CD4-positive, alpha-beta T cell (primary cell): ENCODE data around the gene CFAP47. TPM values are rescaled to one million over a fixed set of nuclear protein-coding genes. Genes with fewer than 3 reads are reported as not detected.

Experiments used
- ATAC-seq: fragments of 200-7000 bp; cut with Tn5 transposase; one replicate; pipeline ENCODE4 v1.10.0; 2022; ENCODE audit warnings: mild to moderate bottlenecking; ENCODE audit not compliant: poor library complexity
- CTCF ChIA-PET: fragments of 350-600 bp; sonication (Branson Sonifier 250); formaldehyde crosslinking; loops from one replicate; lab custom pipeline; 2021; ENCODE audit warnings: antibody characterized with exemption, inconsistent platforms; lab: Charles Lee
- POLR2A ChIA-PET: fragments of 350-600 bp; sonication (Branson Sonifier 250); formaldehyde crosslinking; loops from one replicate; lab custom pipeline; 2021; ENCODE audit warnings: antibody characterized with exemption, inconsistent platforms; lab: Charles Lee
- DNase-seq, 14 experiments: peaks; one replicate each; pipeline ENCODE4 v3.0.0-alpha.2; 2013 to 2020; ENCODE audit warnings: mixed read lengths in 2 of 14
- H3K27ac ChIP-seq, 2 donors: one replicate each; pipeline versions ENCODE4 v1.5.1 to v1.7.0; 2013; ENCODE audit warnings: low read length in 2 of 2, low read depth in 1 of 2, mild to moderate bottlenecking in 1 of 2
- H3K27me3 ChIP-seq, 2 experiments: 1 replicate in 1 of 2; 2 replicates in 1 of 2; pipeline versions ENCODE4 v1.6.1 to v1.7.0; 2013; ENCODE audit warnings: low read length in 2 of 2, control low read depth in 1 of 2, mild to moderate bottlenecking in 1 of 2, moderate library complexity in 1 of 2; ENCODE audit not compliant: insufficient read depth in 2 of 2, control insufficient read depth in 1 of 2
- H3K36me3 ChIP-seq: one replicate; pipeline ENCODE4 v1.6.1; 2013; ENCODE audit warnings: low read length, control low read depth; ENCODE audit not compliant: insufficient read depth
- H3K4me1 ChIP-seq: one replicate; pipeline ENCODE4 v1.6.1; 2013; ENCODE audit warnings: low read length, control low read depth; ENCODE audit not compliant: insufficient read depth
- H3K4me3 ChIP-seq: one replicate; pipeline ENCODE4 v1.5.1; 2013; ENCODE audit warnings: mild to moderate bottlenecking, low read length, moderate library complexity
- H3K9me3 ChIP-seq, 2 experiments: 1 replicate in 1 of 2; 2 replicates in 1 of 2; pipeline versions ENCODE4 v1.6.1 to v1.7.0; 2013; ENCODE audit warnings: low read length in 2 of 2, mild to moderate bottlenecking in 2 of 2, control low read depth in 1 of 2, moderate library complexity in 1 of 2; ENCODE audit not compliant: control insufficient read depth in 1 of 2, insufficient read depth in 1 of 2
- H3K27ac Mint-ChIP-seq: one replicate; pipeline ENCODE4 v1.8.0; 2020; ENCODE audit warnings: mixed read lengths
- H3K27me3 Mint-ChIP-seq: one replicate; pipeline ENCODE4 v1.8.0; 2021; ENCODE audit warnings: mixed read lengths
- H3K36me3 Mint-ChIP-seq: one replicate; pipeline ENCODE4 v1.8.0; 2021; ENCODE audit warnings: low read depth, mixed read lengths
- H3K4me1 Mint-ChIP-seq: one replicate; pipeline ENCODE4 v1.8.0; 2021; ENCODE audit warnings: low read depth, mixed read lengths
- H3K4me3 Mint-ChIP-seq: one replicate; pipeline ENCODE4 v1.8.0; 2020; ENCODE audit warnings: mild to moderate bottlenecking, mixed read lengths
- H3K9me3 Mint-ChIP-seq: one replicate; pipeline ENCODE4 v1.8.0; 2020; ENCODE audit warnings: mixed read lengths
- CTCF ChIP-seq: fragments of 200-600 bp; IDR thresholded peaks from one replicate; pipeline ENCODE4 v1.8.0; 2022; ENCODE audit warnings: antibody characterized with exemption, mild to moderate bottlenecking
- intact Hi-C, 2 experiments: fragments of 100-400 bp; cut with DNase I in 1 of 2; cut with micrococcal nuclease in 1 of 2; formaldehyde crosslinking; loops; one replicate each; pipeline versions ENCODE4 v1.15.1 to v1.9.0; 2023 to 2025; cut with DNase I, micrococcal nuclease
- total RNA-seq, 174 experiments: library from RNA in 2 of 174; stranded (reverse) in 2 of 174; gene quantifications; one replicate each; pipeline ENCODE4 v1.2.3 and lab custom pipeline; 2021 to 2026

Gene CFAP47
- total RNA-seq, 2 experiments from 2014 or later: not detected

GRCh38 chrX:36348509-36348908 lies 429.0 kb downstream of the CFAP47 start:
- ATAC-seq: no peak
- no peaks in the 10 kb centered on the region for H3K27me3 ChIP-seq
- ChIA-PET CTCF (no interaction called here), POLR2A (no interaction called here)
- no peaks in the 10 kb centered on the region for H3K27me3 Mint-ChIP-seq
- H3K27ac Mint-ChIP-seq: no peak overlapping the region
- intact Hi-C loops: no loop called here
- H3K27ac ChIP-seq: no peak overlapping the region
- no peaks in the 10 kb centered on the region for H3K4me1 Mint-ChIP-seq
- no peaks in the 10 kb centered on the region for H3K9me3 Mint-ChIP-seq
- H3K9me3 ChIP-seq: no peaks in the 10 kb centered on the region
- no peak overlapping the region for H3K4me3 Mint-ChIP-seq
- TF ChIP-seq CTCF: no peak
- DNase-seq: no peak
- H3K4me3 ChIP-seq: no peak overlapping the region
- H3K4me1 ChIP-seq: no peaks in the 10 kb centered on the region
- no peaks in the 10 kb centered on the region for H3K36me3 ChIP-seq
- no peaks in the 10 kb centered on the region for H3K36me3 Mint-ChIP-seq

GRCh38 chrX:36357855-36358254 lies 438.3 kb downstream of the CFAP47 start:
- DNase-seq: no peak
- H3K36me3 ChIP-seq: no peaks in the 10 kb centered on the region
- no peak overlapping the region for H3K4me3 Mint-ChIP-seq

GRCh38 chrX:36364262-36364661 lies 444.7 kb downstream of the CFAP47 start:
- no peaks in the 10 kb centered on the region for H3K4me1 ChIP-seq
- ATAC-seq (no peak), DNase-seq (no peak)
- H3K27me3 ChIP-seq: no peaks in the 10 kb centered on the region
- no peak overlapping the region for H3K4me3 ChIP-seq
- POLR2A ChIA-PET: no interaction called here
- no peaks in the 10 kb centered on the region for H3K36me3 ChIP-seq
- no peaks in the 10 kb centered on the region for H3K4me1 Mint-ChIP-seq
- CTCF ChIA-PET: no interaction called here
- no peak overlapping the region for H3K27ac ChIP-seq
- H3K27ac Mint-ChIP-seq: no peak overlapping the region
- no peak overlapping the region for H3K4me3 Mint-ChIP-seq
- peaks cover 4 to 5% of the 10 kb centered on the region in 2 experiments for H3K9me3 ChIP-seq
- no peak for TF ChIP-seq CTCF
- no peaks in the 10 kb centered on the region for H3K36me3 Mint-ChIP-seq
- H3K9me3 Mint-ChIP-seq: no peaks in the 10 kb centered on the region
- intact Hi-C loops: no loop called here
- no peaks in the 10 kb centered on the region for H3K27me3 Mint-ChIP-seq

More at GRCh38 chrX:36357855-36358254, 438.3 kb downstream of the CFAP47 start:
- intact Hi-C loops: no loop called here
- H3K4me3 ChIP-seq: no peak overlapping the region
- no peaks in the 10 kb centered on the region for H3K27me3 ChIP-seq
- H3K27ac Mint-ChIP-seq: no peak overlapping the region
- TF ChIP-seq CTCF: no peak
- H3K4me1 ChIP-seq: no peaks in the 10 kb centered on the region
- POLR2A ChIA-PET: no interaction called here
- H3K9me3 ChIP-seq: peaks cover 4 to 5% of the 10 kb centered on the region in 2 experiments
- H3K4me1 Mint-ChIP-seq: no peaks in the 10 kb centered on the region
- no peak for ATAC-seq
- CTCF ChIA-PET: no interaction called here
- peaks cover 2% of the 10 kb centered on the region for H3K9me3 Mint-ChIP-seq
- no peak overlapping the region for H3K27ac ChIP-seq
- H3K36me3 Mint-ChIP-seq: no peaks in the 10 kb centered on the region
- H3K27me3 Mint-ChIP-seq: no peaks in the 10 kb centered on the region
